Stimulated activated CD8-positive, alpha-beta memory T cell treated with anti-CD3 and anti-CD28 coated beads, Interleukin-12 subunit alpha, Interleukin-12 subunit beta, amount 100 ng/mL, for 24 hours (primary cell): ENCODE results near the gene GPBAR1.
A peak's percentile ranks its signal among the peaks of the same experiment; 100 is the strongest.

Experiments used
- DNase-seq: peaks from one replicate; pipeline ENCODE4 v3.0.0-alpha.2; 2020; ENCODE audit errors: extremely low read depth

Gene GPBAR1, protein sequence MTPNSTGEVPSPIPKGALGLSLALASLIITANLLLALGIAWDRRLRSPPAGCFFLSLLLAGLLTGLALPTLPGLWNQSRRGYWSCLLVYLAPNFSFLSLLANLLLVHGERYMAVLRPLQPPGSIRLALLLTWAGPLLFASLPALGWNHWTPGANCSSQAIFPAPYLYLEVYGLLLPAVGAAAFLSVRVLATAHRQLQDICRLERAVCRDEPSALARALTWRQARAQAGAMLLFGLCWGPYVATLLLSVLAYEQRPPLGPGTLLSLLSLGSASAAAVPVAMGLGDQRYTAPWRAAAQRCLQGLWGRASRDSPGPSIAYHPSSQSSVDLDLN

DNA sequence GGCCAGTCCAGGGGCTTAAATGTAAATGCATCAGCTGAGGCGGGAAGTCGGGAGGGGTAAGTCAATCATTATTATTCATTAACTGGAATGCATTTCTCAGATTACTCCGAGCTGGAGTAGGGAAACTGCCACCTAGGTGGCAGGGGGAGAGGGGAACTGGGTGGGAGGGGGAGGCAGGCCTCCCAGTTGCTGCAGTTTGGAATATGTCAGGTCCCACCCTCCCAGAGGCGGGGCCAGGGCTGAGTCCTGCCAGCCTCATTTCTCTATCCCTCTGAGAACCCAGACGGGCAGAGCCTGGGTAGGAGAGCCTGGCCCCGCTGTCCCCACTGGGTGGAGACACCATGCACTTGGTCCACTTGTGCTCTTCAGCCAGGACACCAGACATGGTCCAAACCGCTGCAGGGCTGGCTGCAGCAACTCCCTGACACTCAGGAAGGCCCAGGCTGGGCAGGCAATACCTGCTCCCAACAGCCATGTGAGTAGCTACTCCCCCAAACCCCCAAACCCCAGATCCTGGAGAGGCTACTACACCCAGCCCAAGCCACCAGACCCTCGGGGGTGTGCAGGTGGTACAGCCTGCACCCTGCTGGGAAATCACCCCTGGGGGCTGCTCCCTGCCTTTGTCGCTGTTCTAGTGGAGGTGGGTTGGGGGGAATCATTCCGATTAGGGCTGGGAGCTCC lies at the start of gene GPBAR1:
TSS of gene GPBAR1 (plus strand) at position 274 of the 681 bp plus-strand sequence. CDS start 1,710 bp downstream, outside the sequence.
- no peak for DNase-seq

DNA sequence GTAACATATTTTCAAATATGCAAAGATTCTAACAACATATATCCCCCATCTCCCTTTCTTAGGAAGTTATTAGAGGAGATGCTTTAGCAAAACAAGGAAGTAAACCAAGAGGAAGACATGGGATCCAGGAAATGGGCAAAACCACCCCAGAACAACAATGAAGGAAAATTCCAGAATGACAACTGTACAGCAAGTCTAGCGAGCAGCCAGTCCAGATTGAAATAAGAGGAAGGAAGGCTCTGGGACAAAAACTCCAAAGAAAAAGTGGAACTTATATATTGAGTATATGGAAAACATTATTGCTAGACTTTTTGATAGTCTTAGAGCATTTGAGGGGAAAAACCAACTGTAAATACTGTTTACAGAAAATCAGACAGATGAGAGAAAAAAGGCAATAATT lies 46.7 kb upstream of the GPBAR1 start:
- no peak for DNase-seq

DNA sequence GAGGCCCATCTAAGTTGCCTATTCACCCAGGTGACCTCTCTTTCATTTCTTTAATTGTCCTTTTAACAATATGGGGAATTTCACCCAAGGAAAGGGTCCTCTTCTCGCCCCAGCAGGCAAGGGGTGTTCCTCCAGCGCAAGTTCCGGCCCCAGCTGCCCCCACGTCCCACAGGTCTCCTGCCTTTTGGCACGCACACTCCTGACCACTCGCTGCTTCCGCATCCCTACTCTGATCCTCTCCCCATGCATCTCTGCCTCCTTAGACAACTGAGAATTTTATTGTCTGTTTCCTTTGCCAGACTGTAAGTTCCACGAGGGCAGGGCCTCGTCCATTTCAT lies 44.5 kb upstream of the GPBAR1 start:
- no peak for DNase-seq

DNA sequence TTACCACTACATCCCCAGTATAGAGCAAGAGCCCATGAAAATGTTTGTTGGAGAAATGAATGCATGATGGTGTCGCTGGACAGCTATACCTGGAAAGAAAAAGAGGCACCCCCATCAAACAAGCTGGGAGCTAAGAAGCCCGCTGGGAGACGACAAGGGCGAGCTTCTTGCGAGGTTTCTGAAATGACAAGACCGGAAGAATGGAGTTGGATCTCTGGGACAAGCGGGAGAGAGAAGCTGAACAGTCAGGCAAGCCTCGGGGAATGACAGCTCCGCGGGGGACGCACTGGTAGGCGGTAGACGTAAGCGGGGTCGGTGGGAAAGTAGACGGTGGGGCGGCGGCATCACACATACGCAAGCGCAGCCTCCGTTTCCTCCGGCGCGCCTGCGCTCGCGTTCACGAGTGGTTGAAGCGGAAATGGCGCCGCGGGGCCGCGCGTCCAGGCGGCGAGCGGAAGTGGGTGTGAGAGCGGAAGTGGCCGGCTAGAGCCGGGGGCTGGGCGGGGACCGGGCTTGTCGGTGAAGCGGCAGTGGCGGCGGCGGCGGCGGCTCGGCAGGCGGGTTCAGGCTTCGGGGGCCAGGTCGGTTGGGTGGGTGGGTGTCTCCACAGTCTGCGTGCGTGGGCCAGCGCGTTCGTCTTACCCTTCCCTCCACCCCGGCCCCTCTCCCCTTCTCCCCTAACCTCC lies 44.0 kb upstream of the GPBAR1 start, which contains the start of gene ARPC2:
TSS of gene ARPC2 (plus strand) at position 516 of the 686 bp plus-strand sequence. CDS start 282 bp downstream, outside the sequence.
- peak; percentile 89 for DNase-seq

DNA sequence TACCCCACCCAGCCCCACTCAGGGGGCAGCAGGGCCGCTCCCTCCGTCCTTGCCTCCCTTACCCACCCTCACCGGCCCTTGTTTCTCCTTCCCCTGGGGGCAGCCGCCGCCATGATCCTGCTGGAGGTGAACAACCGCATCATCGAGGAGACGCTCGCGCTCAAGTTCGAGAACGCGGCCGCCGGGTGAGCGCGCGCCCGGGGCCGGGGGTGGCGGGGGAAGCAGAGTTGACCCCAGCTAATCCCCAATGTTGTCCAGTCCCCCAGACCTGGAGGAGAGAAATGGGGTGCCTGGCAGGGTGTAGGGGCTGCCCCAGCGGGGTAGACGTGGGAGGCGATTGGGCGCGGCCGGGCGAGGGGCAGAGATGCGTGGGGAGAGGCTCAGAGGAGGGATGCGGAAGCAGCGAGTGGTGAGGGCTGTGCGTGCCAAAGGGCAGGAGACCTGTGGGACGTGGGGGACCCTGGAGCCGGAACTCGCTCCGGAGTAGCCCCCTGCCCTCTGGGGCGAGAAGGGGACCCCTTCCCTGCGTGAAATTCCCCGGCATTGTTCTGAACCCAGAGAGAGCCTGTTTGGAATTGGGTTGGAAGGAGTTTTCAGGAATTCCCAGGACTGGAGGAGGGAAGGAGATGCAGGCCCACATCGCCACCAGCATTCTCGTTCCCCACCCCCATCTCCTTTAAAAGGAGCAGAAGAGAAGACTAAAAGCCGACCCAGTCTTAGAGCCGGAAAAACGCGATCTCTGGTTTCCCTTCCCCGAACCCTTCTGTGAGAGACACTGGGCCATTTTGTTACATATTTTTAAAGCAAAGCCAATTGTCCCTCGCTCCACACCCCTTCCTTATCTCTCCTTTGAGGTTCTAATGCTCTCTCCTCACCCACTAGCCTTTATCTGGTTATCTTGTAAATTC lies 43.2 kb upstream of the GPBAR1 start:
- peak; percentile 33 for DNase-seq

DNA sequence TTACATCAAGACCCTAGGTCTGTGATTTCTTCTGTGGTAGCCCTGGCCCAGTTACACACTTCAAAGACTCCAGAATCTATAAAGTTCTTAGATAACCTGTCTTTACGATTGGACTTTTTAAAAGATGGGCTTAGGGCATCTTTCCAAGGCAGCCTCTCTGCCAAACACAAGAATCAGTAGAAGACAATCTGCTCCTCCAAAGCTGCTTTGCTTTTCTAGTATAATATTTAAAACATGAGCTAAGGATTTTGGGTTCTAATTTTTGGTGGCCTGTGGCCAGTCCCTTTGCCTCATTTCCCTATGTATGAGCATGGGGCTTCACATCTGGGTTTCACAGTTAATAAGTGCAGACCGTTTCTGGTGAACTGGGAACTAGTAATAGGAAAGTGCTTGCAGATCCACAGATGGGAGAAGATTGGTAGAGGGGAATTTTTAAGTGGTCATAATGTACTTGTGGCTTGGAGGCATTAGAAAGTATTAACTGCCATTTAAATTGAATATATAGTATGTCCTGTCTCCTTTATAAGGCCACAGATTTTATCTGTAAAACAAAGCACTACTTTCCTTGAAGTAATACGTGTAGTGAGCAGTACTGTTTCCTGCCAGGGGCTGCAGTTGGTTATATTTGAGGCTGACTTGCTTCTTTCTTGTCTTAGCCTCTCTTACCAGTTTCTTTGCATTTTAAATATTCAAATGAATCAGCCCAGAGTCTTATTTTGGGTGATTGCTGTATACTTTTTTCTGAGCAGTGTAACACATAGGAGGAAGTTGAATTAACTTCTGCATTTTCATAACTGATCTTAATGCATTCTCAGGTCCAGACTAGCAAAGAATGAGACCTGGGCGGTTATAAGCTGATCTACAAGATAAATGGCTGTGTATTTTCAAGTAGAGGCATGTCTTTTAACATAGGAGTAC lies 42.3 kb upstream of the GPBAR1 start:
- no peak for DNase-seq

DNA sequence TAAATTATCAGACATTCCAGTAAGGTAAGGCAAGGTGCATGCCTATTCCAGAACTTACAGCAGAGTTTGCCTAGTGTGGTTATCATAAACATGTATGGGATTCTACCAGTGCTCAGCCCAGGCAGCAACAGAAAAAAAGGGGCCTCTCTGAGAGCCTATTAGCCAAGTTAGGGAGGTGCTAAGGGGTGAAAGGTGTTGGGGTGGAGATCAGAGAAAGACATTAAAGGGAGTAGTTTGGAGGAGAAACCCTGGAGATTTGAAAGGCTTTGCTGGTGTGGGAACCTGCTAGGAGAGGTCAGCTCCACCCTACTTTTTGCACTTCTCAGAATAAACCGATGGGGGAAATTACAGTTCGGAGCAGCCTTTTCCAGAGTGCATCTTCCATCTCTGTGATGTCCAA lies 40.9 kb upstream of the GPBAR1 start:
- DNase-seq, result no peak

DNA sequence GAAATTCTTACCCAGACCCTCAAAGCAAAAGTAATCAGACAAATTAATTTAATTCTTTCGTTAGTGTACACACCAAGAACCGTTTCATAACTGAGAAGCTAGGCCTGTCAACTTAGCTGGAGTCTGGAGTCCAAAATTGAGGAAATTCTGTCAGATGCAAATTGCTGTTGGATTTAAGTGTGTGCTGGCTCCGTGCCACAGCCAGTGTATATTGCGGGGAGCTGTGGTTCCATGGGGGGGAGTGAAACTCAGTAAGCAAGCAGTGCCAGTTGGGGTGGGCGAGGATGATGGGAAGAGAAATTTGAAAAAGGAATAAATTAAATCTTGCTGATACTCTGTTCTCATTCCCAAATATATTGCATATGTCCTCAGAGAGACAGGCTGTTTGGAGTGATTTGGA lies 39.8 kb upstream of the GPBAR1 start:
- DNase-seq, result no peak

DNA sequence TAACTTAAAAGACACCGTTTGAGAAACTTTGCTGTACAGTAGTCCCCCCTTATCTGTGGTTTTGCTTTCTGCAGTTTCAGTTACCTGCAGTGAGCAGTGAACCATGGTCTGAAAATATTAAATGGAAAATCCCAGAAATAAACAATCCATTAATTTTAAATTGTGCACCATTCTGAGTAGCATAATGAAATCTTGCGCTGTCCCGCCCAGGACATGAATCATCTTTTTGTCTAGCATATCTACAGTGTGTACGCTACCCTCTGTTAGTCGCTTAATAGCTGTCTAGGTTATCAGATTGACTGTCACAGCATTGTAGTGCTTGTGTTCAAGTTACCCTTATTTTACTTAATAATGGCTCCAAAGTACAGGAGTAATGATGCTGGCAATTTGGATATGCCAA lies 37.8 kb upstream of the GPBAR1 start:
- DNase-seq, result no peak

DNA sequence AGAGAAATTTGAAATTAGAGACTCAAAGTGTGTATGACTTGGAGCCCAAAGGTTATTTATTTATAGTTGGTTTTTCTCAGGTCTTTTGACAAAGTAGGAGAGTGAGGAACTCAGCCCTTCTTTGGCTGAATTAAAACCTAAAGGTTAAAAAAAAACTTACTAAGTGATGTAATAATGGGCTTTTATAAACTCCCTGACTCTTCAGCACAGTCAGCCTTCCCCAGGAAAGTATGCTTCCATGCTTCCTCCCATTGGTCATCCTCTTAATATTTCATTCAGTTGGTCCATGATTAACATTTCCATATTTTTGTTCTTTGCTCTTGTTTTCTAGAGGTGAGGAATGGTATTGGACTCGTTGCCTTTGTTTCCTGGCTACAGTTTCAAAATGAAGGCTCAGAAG lies 36.6 kb upstream of the GPBAR1 start:
- DNase-seq, result no peak

DNA sequence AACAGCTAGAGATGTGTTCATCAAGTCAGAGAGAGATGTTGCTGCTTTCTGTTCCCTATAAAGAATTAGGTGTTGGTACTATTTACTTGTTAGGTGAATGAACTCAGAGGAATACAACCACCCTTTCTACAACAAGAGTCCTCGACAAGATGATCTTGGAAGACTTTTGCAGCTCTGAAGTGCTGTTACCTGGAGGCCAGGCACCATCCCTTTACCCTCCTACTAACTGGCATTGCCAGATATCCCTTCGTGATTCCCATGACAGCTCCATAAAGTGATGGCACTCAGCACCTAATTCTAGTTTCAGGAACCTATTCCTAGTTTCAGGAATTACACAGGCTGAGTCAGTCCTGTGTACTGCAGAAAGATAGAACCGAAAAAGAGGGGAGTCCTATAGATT lies 33.9 kb upstream of the GPBAR1 start:
- no peak for DNase-seq

DNA sequence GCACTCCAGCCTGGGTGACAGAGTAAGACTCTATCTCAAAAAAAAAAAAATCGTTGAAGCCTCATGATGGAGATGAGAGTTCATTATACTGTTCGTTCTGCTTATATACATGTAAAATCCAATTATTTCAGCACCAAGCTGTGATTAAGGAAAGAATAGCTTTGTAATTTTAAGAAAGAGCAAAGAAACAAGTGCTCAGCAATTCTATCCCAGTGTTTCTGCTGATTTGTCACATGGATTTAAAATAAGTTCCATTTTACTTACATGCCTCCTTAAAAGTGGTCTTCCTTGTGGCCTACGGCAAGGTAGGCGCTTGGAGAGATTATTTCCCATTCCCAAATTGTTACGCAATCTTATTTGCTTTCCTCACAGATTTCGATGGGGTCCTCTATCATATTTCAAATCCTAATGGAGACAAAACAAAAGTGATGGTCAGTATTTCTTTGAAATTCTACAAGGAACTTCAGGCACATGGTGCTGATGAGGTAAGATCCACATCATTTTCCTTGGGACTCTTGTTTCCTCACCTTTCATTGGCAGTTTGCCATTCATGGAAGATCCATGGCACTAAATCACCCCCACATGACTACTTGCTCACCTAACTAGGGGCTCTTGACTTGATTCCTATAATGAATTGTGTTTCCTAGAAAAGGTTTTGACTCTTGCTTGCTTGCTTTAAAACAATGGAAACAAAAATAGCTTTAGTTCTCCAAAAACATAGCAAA lies 32.3 kb upstream of the GPBAR1 start:
- no peak for DNase-seq

DNA sequence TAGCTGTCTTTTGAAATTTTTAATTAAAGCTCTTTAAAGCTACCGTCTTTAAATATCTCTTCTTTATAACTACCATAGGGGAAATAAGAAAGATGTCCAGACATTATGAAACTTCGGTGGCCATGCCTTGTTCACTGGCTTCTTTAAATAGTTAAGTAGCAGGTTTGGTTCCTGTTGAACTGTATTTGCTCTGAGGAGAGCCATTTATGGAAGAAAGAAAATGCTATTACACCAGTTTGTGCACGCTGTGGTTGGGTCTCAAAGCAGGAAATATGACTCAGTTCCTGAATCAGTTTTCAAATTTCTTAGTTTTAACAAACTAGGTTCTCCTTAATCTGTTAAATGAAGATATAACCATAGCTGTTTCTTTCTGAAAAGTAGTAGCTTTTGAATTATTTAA lies 31.6 kb upstream of the GPBAR1 start:
- no peak for DNase-seq

DNA sequence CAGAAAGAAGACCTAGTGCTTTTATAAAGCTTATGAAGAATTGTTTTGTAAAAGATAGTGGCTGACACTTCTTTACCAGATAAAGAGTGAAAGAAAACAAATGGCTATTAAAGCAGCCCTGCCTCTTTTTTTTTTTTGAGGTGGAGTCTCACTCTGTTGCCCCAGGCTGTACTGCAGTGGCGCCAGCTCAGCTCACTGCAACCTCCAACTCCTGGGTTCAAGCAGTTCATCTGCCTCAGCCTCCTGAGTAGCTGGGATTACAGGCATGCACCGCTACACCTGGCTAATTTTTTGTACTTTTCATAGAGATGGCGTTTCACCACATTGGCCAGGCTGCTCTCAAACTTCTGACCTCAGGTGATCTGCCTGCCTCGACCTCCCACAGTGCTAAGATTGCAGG lies 31.0 kb upstream of the GPBAR1 start:
- no peak for DNase-seq

DNA sequence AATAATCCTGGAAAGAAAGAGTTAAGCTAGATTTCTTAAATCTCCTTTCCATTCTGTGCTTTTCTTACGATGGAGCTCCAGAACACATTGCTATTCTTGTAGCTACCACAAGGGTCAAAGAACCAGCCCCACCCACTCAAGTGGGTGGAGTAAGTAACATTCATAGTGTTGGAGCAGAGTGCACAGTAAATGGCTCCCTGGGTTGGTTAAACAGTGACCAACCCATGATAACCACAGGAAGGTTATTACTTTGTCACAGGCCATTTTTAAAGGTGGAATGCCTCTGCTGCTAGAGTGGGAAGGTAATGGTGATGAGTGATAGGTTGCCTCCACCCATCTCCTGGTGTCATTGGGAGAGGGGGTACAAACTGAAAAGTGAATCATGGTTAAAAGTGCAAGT lies 29.9 kb upstream of the GPBAR1 start:
- DNase-seq, result no peak

DNA sequence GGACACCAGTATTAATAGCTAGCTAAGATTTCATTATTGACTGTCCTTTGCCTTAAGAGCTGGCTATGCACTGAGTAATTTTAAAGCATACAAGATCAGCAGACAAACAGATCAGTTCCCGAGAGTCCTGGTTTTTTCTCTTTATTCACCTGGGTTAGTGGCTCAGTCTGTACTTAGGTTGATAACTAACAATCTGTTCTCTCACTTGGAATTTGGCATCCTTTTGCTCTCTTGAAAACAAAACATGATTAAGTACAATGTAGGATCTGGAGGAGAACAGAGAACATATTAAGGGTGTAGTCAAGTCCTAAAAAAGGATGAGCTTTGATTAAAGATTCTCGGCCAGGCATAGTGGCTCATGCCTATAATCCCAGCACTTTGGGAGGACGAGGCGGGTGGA lies 27.3 kb upstream of the GPBAR1 start:
- no peak for DNase-seq

DNA sequence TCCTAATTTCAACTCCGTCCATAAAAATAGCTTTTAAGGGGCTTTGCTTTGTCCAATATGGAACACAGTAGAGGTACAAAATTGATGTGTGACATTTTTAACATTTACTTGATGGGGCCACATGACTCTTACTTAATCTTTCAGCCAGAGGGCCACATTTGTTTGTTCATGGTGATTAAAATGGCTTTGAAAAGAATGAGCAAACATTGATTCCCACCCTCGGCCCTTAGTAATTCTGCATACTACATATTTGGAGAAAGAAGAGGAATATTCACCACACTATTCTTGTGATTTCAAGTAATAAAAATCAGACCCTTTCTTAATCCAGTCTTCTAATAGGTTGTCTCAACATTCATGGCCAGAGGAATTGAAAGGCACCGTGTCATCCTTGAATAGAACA lies 26.3 kb upstream of the GPBAR1 start:
- DNase-seq, result no peak

DNA sequence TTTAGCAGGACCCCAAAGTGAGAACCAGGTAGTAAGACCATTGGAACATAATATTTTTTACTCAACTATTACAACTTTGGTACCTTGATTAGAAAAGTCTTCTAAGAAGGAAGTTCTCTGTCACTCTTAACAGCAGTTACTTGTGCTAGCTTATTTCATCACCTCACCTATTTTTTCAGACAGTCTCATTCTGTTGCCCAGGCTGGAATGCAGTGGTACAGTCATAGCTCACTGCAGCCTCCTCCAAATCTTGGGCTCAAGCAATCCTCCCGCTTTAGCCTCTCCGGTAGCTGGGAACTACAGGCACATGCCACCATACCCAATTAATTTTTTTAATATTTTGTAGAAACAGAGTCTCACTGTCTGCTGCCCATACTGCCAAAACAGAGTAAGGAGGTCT lies 25.8 kb upstream of the GPBAR1 start:
- no peak for DNase-seq

DNA sequence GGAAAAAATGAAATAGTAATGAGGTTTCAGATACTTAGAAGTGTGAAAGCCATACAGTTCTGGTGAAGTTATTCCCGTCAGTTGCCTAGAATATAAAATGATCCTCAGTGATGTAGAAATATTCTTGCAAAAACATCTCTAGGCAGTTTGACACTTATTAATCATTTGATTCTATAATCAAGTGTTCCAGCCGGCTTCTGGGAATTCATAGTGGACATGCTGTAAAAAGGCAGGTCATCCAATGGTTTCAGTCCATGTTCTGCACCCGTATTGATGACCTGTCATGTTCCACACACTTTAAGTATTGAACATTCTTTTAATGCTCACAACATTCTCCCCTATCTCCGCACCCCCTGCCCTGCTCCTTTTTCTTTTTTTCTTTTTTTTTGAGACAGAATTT lies 24.0 kb upstream of the GPBAR1 start:
- no peak for DNase-seq

DNA sequence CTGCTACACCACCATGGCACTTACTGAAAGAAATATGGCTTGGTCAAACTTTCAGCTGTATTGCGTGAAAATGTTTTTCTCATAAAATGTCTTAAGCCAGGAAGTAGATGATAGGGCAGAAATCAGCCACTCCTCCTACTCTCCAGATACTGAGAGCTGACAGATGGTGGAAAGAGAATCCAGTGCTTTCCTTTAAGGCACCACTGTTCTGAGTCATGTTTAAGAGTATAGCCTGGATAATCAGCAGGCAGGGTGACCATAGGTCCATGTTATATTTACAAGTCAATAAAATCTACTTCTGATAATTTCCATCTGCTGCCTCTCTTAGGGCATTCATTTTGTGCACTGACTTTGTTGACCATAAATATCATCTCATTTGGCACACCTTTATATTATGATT lies 21.9 kb upstream of the GPBAR1 start:
- no peak for DNase-seq
